ENCODE results near the gene SLC38A11. TPM values are rescaled to one million over a fixed set of nuclear protein-coding genes. Genes with fewer than 3 reads are reported as not detected.

SLC38A11 gene
- total and polyA plus RNA-seq, 2 of the 13 experiments (the other 11 are each of a cell fraction or from before 2014, with no cell fraction given): 14.0 to 14.3 TPM

- TF ChIP-seq FOXA3 (CRISPR knock-in tag; IDR thresholded peaks at IDR 0.05): peak; percentile 89
- TF ChIP-seq GFI1 (CRISPR knock-in tag; IDR thresholded peaks at IDR 0.05; ENCODE audit: borderline replicate concordance): peak; percentile 96
- TF ChIP-seq GLI4 (CRISPR knock-in tag; IDR thresholded peaks at IDR 0.05; ENCODE audit: borderline replicate concordance): no peak
- TF ChIP-seq ZNF710 (CRISPR knock-in tag; IDR thresholded peaks at IDR 0.05; ENCODE audit: borderline replicate concordance): no peak
- no peak for TF ChIP-seq CREB1 (IDR thresholded peaks at IDR 0.05)
- peak; percentile 36; the same call in 1 of the 2 replicates for TF ChIP-seq CREB1 (CRISPR knock-in tag; IDR thresholded peaks at IDR 0.05)
- TF ChIP-seq ZHX2 (IDR thresholded peaks at IDR 0.05; ENCODE audit: low read depth): no peak
- peak; percentile 22; the same call in 1 of the 2 replicates for TF ChIP-seq ZHX2 (CRISPR knock-in tag; IDR thresholded peaks at IDR 0.05; ENCODE audit: borderline replicate concordance)
- peak; percentile 36; the same call in 1 of the 2 replicates for TF ChIP-seq ZNF652 (CRISPR knock-in tag; IDR thresholded peaks at IDR 0.05; ENCODE audit: borderline replicate concordance, low read depth)
- TF ChIP-seq FOXA1 (IDR thresholded peaks at IDR 0.05): peak; percentile 62
- TF ChIP-seq FOXA1 (CRISPR knock-in tag; IDR thresholded peaks at IDR 0.05): peak; percentile 52; the same call in 1 of the 2 replicates
- TF ChIP-seq THRA (CRISPR knock-in tag; IDR thresholded peaks at IDR 0.05; ENCODE audit: borderline replicate concordance): 0 out of 2 replicates have a peak, but pooled peaks have one; percentile 19
- no peak for TF ChIP-seq ATF5 (CRISPR knock-in tag; IDR thresholded peaks at IDR 0.05; ENCODE audit: low read depth)
- peak; percentile 64; the same call in 1 of the 2 replicates for TF ChIP-seq HDAC1 (CRISPR knock-in tag; IDR thresholded peaks at IDR 0.05)
- peak; percentile 72 for TF ChIP-seq ZGPAT (CRISPR knock-in tag; IDR thresholded peaks at IDR 0.05)
- TF ChIP-seq BCL6 (CRISPR knock-in tag; IDR thresholded peaks at IDR 0.05): peak; percentile 56
These were observed 21.6 kb downstream of the SLC38A11 start (continued) for GRCh38 chr2:164933671-164934189.

Measured in HepG2 (cell line).